ENCODE results near the gene CPM.
A peak's percentile ranks its signal among the peaks of the same experiment; 100 is the strongest.

Gene CPM

GRCh38 chr12:68832504-68832867 is 100.5 kb downstream of the CPM start:
- H3K4me3 ChIP-seq (ENCODE audit: low read depth, low read length): no peak overlapping the region
- DNase-seq (ENCODE audit: low read depth): no peak

DNA sequence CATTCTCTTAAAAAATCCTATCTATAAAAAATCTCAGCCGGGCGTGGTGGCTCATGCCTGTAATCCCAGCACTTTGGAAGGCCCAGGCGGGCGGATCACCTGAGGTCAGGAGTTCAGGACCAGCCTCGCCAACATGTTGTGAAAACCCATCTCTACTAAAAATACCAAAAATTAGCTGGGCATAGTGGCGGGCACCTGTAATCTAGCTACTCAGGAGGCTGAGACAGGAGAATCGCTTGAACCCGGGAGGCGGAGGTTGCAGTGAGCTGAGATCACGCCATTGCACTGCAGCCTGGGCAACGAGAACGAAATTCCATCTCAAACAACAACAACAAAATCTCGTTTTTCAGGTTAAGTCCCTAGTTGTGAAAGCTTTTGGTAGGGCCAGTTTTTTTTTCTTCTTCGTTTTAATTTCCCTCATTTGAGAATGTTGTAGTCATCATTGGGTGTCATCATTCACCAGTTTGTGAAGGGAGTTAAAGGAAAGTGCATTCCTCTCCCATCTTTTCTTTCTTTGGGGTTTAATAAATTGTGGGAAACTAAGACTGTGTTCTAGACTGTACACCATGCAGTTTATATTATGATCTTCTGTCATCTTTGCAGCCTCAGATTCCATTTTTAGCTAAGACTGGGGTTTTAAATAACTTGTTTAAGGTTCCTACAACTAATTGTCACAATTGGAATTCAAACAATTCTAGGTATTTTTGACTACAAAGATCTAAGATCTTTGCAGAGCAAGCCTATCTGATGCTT is 101.0 kb downstream of the CPM start:
- DNase-seq (ENCODE audit: low read depth): no peak
- TF ChIP-seq, protein P1, sequence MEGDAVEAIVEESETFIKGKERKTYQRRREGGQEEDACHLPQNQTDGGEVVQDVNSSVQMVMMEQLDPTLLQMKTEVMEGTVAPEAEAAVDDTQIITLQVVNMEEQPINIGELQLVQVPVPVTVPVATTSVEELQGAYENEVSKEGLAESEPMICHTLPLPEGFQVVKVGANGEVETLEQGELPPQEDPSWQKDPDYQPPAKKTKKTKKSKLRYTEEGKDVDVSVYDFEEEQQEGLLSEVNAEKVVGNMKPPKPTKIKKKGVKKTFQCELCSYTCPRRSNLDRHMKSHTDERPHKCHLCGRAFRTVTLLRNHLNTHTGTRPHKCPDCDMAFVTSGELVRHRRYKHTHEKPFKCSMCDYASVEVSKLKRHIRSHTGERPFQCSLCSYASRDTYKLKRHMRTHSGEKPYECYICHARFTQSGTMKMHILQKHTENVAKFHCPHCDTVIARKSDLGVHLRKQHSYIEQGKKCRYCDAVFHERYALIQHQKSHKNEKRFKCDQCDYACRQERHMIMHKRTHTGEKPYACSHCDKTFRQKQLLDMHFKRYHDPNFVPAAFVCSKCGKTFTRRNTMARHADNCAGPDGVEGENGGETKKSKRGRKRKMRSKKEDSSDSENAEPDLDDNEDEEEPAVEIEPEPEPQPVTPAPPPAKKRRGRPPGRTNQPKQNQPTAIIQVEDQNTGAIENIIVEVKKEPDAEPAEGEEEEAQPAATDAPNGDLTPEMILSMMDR (IDR thresholded peaks at IDR 0.05; ENCODE audit: low read depth, low read length): no peak
- TF ChIP-seq, protein P2, sequence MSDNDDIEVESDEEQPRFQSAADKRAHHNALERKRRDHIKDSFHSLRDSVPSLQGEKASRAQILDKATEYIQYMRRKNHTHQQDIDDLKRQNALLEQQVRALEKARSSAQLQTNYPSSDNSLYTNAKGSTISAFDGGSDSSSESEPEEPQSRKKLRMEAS (IDR thresholded peaks at IDR 0.05; ENCODE audit: low read depth, low read length): no peak
- TF ChIP-seq MYC (IDR thresholded peaks at IDR 0.05; ENCODE audit: low read depth, low read length) (no peak), POLR2A (IDR thresholded peaks at IDR 0.05; ENCODE audit: extremely low read depth, insufficient read length) (no peak)
- no peak overlapping the region for H3K4me3 ChIP-seq (ENCODE audit: low read depth, low read length)

More at GRCh38 chr12:68832504-68832867, 100.5 kb downstream of the CPM start:
- TF ChIP-seq, protein P1 (IDR thresholded peaks at IDR 0.05; ENCODE audit: low read depth, low read length): no peak
- TF ChIP-seq, protein P2 (IDR thresholded peaks at IDR 0.05; ENCODE audit: low read depth, low read length): no peak
- TF ChIP-seq MYC (IDR thresholded peaks at IDR 0.05; ENCODE audit: low read depth, low read length): no peak
- no peak for TF ChIP-seq POLR2A (IDR thresholded peaks at IDR 0.05; ENCODE audit: extremely low read depth, insufficient read length)

- peak; percentile 34 for DNase-seq (ENCODE audit: low read depth)
Measured at GRCh38 chr12:68831272-68831671, 101.7 kb downstream of the CPM start.

DNA sequence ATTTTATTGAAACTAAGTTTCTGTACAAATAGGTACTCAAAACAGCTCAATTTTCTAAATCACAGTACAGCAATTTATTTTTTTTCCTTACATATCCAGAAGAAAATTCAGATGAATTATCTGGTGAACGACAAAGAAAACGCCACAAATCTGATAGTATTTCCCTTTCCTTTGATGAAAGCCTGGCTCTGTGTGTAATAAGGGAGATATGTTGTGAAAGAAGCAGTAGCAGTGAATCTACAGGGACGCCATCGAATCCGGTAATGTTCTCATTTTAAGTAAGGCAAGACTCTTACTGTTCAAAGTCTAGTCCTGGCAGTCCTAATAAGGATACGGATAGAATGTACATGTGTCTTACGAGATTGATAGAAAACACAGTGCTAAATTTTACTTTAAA is 104.3 kb downstream of the CPM start:
- no peak for DNase-seq (ENCODE audit: low read depth)
- TF ChIP-seq, protein P2 (IDR thresholded peaks at IDR 0.05; ENCODE audit: low read depth, low read length): no peak
- TF ChIP-seq MYC (IDR thresholded peaks at IDR 0.05; ENCODE audit: low read depth, low read length) (no peak), POLR2A (IDR thresholded peaks at IDR 0.05; ENCODE audit: extremely low read depth, insufficient read length) (no peak)
- TF ChIP-seq, protein P1 (IDR thresholded peaks at IDR 0.05; ENCODE audit: low read depth, low read length): no peak
- H3K4me3 ChIP-seq (ENCODE audit: low read depth, low read length): no peak overlapping the region

More at GRCh38 chr12:68831272-68831671, 101.7 kb downstream of the CPM start:
- TF ChIP-seq POLR2A (IDR thresholded peaks at IDR 0.05; ENCODE audit: extremely low read depth, insufficient read length) (no peak), MYC (IDR thresholded peaks at IDR 0.05; ENCODE audit: low read depth, low read length) (no peak)
- TF ChIP-seq, protein P1 (IDR thresholded peaks at IDR 0.05; ENCODE audit: low read depth, low read length): no peak
- TF ChIP-seq, protein P2 (IDR thresholded peaks at IDR 0.05; ENCODE audit: low read depth, low read length): no peak
- no peak overlapping the region for H3K4me3 ChIP-seq (ENCODE audit: low read depth, low read length)

DNA sequence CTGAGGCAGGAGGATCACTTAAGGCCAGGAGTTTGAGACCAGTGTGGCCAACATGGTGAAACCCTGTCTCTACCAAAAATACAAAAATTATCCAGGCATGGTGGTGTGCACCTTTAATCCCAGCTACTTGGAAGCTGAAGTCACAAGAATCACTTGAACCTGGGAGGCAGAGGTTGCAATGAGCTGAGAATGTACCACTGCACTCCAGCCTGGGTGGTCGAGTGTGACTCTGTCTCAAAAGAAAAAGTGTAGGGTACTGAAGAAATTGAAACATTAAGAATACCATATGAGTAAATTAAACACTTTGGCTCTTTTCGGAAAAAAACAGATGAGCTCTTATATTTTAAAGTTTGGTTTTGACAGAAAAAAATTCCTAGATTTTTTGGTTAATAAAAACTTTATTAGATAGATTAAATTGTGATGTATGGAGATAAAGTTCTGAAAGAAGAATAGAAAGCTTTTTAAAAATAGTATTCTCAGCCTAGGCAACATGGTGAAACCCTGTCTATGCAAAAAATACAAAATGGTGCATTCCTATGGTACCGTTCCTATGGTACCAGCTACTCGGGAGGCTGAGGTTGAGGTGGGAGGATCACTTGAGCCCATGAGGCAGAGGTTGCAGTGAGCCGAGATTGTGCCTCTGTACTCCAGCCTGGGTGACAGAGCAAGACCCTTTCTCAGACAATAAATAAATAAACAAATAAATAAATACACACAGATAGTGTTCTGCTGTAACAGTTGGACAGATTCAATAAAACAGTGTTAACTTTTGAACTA is 104.9 kb downstream of the CPM start:
- TF ChIP-seq POLR2A (IDR thresholded peaks at IDR 0.05; ENCODE audit: extremely low read depth, insufficient read length) (no peak), MYC (IDR thresholded peaks at IDR 0.05; ENCODE audit: low read depth, low read length) (no peak)
- TF ChIP-seq, protein P2 (IDR thresholded peaks at IDR 0.05; ENCODE audit: low read depth, low read length): no peak
- TF ChIP-seq, protein P1 (IDR thresholded peaks at IDR 0.05; ENCODE audit: low read depth, low read length): no peak
- DNase-seq (ENCODE audit: low read depth): no peak

More for the DNA sequence above, 104.9 kb downstream of the CPM start:
- H3K4me3 ChIP-seq (ENCODE audit: low read depth, low read length): no peak overlapping the region
